ENCODE data around the gene FSD1. TPM values are rescaled to one million over a fixed set of nuclear protein-coding genes. Genes with fewer than 3 reads are reported as not detected.

Gene FSD1
- total RNA-seq, 4 donors from 2014 or later, result 0.67 TPM; not detected in 3

DNA sequence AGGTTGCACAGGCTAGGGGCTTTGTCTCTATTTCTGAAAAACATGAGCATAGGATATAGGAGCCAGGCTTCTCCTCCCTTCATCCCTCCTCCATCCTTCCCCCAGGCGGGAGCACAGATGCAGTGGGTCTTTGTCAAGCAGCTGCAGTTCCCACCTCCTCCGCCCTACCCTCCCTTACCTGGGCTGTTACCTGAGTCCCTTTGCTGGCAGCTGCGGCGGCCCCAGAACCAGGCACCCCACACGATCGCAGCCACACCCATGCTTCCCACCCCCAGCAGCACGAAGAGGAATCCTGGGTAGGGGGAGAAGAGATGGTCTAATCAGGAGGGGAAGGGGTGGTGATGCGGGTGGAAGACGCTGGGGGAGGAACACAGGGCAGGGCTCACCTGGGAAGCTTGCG is 10.0 kb upstream of the FSD1 start:
- no peak for ATAC-seq
- H3K27ac ChIP-seq, result no peak overlapping the region
- TF ChIP-seq POLR2A (IDR thresholded peaks at IDR 0.05) (no peak), POLR2AphosphoS5 (IDR thresholded peaks at IDR 0.05) (no peak), EP300 (IDR thresholded peaks at IDR 0.05) (no peak)
- TF ChIP-seq, protein P1, sequence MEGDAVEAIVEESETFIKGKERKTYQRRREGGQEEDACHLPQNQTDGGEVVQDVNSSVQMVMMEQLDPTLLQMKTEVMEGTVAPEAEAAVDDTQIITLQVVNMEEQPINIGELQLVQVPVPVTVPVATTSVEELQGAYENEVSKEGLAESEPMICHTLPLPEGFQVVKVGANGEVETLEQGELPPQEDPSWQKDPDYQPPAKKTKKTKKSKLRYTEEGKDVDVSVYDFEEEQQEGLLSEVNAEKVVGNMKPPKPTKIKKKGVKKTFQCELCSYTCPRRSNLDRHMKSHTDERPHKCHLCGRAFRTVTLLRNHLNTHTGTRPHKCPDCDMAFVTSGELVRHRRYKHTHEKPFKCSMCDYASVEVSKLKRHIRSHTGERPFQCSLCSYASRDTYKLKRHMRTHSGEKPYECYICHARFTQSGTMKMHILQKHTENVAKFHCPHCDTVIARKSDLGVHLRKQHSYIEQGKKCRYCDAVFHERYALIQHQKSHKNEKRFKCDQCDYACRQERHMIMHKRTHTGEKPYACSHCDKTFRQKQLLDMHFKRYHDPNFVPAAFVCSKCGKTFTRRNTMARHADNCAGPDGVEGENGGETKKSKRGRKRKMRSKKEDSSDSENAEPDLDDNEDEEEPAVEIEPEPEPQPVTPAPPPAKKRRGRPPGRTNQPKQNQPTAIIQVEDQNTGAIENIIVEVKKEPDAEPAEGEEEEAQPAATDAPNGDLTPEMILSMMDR (IDR thresholded peaks at IDR 0.05), result no peak
- no peaks in the 10 kb centered on the region for H3K4me1 ChIP-seq
- WGBS, 2 donors (ENCODE audit: low coverage in 1 of 2), result 44 to 47% methylated on average over 2 of the region's 10 CpGs
- no peaks in the 10 kb centered on the region for H3K9me3 ChIP-seq
- H3K4me3 ChIP-seq, result no peak overlapping the region
- no peaks in the 10 kb centered on the region for H3K36me3 ChIP-seq
- H3K27me3 ChIP-seq, result peaks cover 68% of the 10 kb centered on the region

- Histone ChIP-seq H3K4me3 (no peak overlapping the region), H3K9me3 (no peaks in the 10 kb centered on the region), H3K27me3 (peaks cover 53% of the 10 kb centered on the region), H3K27ac (no peak overlapping the region), H3K36me3 (no peaks in the 10 kb centered on the region), H3K4me1 (no peaks in the 10 kb centered on the region)
- TF ChIP-seq POLR2AphosphoS5 (IDR thresholded peaks at IDR 0.05), result no peak
- TF ChIP-seq POLR2A (IDR thresholded peaks at IDR 0.05), result no peak
- TF ChIP-seq, protein P1 (IDR thresholded peaks at IDR 0.05), result no peak
- no peak for TF ChIP-seq EP300 (IDR thresholded peaks at IDR 0.05)
- ATAC-seq, result no peak
- 6 to 50% methylated on average over 3 to 10 of the region's 14 CpGs for WGBS, 2 donors (ENCODE audit: low coverage in 1 of 2)
Measured at GRCh38 chr19:4295972-4296771, 8.2 kb upstream of the FSD1 start.

DNA sequence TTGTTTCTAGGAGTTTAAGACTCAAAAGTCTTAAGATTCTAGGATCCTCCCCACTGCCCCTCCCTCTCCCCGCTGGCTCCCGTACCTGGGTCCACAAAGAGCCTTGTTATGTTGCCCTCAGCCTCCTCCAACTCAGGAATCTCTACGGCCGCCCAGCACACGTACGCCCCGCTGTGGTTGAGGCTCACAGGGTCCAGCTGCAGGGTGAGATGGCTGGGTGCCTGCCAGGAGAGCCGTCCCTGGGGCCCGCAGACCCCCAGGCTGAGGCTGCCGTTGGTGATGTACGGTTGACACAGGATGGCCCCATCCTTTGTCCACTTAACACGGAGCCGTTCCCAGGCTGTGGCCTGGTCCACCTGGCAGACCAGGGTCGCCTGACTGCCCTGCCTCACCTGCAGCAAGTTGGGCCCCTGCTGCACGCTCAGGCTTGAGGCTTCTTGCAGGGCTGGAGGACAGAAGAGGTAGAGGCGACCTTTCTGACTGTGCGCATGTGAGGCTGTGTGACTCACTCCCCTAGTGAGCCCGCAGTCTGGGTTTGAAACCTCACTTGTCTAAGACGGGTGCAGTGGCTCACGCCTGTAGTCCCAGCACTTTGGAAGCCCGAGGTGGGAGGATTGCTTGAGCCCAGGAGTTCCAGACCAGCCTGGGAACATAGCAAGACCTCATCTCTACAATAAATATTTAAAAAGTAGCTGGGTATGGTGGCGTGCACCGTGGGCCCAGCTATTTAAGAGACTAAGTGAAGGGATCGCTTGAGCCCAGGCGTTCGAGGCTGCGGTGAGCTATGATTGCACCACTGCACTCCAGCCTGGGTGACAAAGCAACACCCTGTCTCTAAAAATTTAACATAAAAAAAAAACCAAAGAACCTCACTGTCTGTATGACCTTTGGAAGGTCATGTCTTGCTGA is 6.2 kb upstream of the FSD1 start:
- Histone ChIP-seq H3K36me3 (no peaks in the 10 kb centered on the region), H3K4me3 (no peak overlapping the region), H3K9me3 (no peaks in the 10 kb centered on the region), H3K27me3 (peaks cover 44% of the 10 kb centered on the region), H3K27ac (no peak overlapping the region), H3K4me1 (no peaks in the 10 kb centered on the region)
- no peak for ATAC-seq
- TF ChIP-seq EP300 (IDR thresholded peaks at IDR 0.05) (no peak), POLR2A (IDR thresholded peaks at IDR 0.05) (no peak), POLR2AphosphoS5 (IDR thresholded peaks at IDR 0.05) (no peak)
- TF ChIP-seq, protein P1 (IDR thresholded peaks at IDR 0.05), result no peak
- WGBS, 2 donors (ENCODE audit: low coverage in 1 of 2), result 71 to 100% methylated on average over 5 to 9 of the region's 27 CpGs

GRCh38 chr19:4298810-4299550 is 5.4 kb upstream of the FSD1 start:
- WGBS, 2 donors (ENCODE audit: low coverage in 1 of 2), result 92 to 100% methylated on average over 2 to 4 of the region's 8 CpGs
- TF ChIP-seq POLR2AphosphoS5 (IDR thresholded peaks at IDR 0.05) (no peak), EP300 (IDR thresholded peaks at IDR 0.05) (no peak), POLR2A (IDR thresholded peaks at IDR 0.05) (no peak)
- TF ChIP-seq, protein P1 (IDR thresholded peaks at IDR 0.05), result no peak
- no peak overlapping the region for H3K27ac ChIP-seq
- no peaks in the 10 kb centered on the region for H3K36me3 ChIP-seq
- no peak for ATAC-seq
- H3K4me1 ChIP-seq, result no peaks in the 10 kb centered on the region
- H3K9me3 ChIP-seq, result no peaks in the 10 kb centered on the region
- H3K4me3 ChIP-seq, result no peak overlapping the region
- peaks cover 48% of the 10 kb centered on the region for H3K27me3 ChIP-seq
